ENCODE data around the gene LITAFD.
"Not testable (repeated sequence)": the region's sequence is repeated elsewhere in the genome, so short reads cannot be mapped to it uniquely, and the experiment has no call there.

Gene LITAFD

GRCh38 chr16:8872967-8873865 is 8.9 kb upstream of the LITAFD start:
- DNase-seq: peak in 2 of 3 donors; percentile 33 to 43
- peaks cover 0 to 37% (median 19%) of the 10 kb centered on the region in 4 experiments for H3K4me1 ChIP-seq (ENCODE audit: control extremely low read depth in 1 of 4, control insufficient read depth in 4 of 4, insufficient read depth in 4 of 4, low read length in 3 of 4)
- ChIA-PET CTCF (interaction anchor here (0.6 to 4.3 kb wide), 12 partner anchors 8 to 301 kb away, joined by 3 to 36 read pairs (median 3); partner anchors contain the start of gene LITAFD), POLR2A (no interaction called here)
- H3K4me3 ChIP-seq (ENCODE audit: control insufficient read depth in 1 of 7, extremely low read depth in 1 of 7, insufficient read depth in 4 of 7, low read depth in 2 of 7, low read length in 6 of 7): no peak overlapping the region
- no peaks in the 10 kb centered on the region for H3K36me3 ChIP-seq (ENCODE audit: control insufficient read depth in 4 of 4, insufficient read depth in 4 of 4, low read length in 3 of 4)
- 98% methylated on average over 15 of the region's 22 CpGs for WGBS (ENCODE audit: insufficient coverage)
- H3K27ac ChIP-seq (ENCODE audit: insufficient read depth in 1 of 2, low read depth in 1 of 2, low read length in 2 of 2, poor library complexity in 1 of 2, severe bottlenecking in 2 of 2): no peak overlapping the region
- H3K27me3 ChIP-seq (replicated peaks in 2 of 5; ENCODE audit: control insufficient read depth in 4 of 5, insufficient read depth in 5 of 5, low read length in 4 of 5): no peaks in the 10 kb centered on the region
- H3K9me3 ChIP-seq (ENCODE audit: control extremely low read depth in 1 of 5, control insufficient read depth in 4 of 5, insufficient read depth in 2 of 5, low read depth in 1 of 5, low read length in 4 of 5): no peaks in the 10 kb centered on the region

DNA sequence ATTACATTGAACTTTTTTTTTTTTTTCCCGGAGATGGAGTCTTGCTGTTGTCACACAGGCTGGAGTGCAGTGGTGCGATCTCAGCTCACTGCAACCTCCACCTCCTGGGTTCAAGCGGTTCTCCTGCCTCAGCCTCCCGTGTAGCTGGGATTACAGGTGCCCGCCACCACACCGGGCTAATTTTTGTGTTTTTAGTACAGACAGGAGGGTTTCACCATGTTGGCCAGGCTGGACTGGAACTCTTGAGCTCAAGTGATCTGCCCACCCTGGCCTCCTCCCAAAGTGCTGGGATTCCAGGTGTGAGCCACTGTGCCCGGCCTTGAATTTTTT is 8.3 kb upstream of the LITAFD start:
- WGBS (ENCODE audit: insufficient coverage): 100% methylated on average over 3 of the region's 7 CpGs
- H3K9me3 ChIP-seq (ENCODE audit: control extremely low read depth in 1 of 5, control insufficient read depth in 4 of 5, insufficient read depth in 2 of 5, low read depth in 1 of 5, low read length in 4 of 5); H3K27ac ChIP-seq (ENCODE audit: insufficient read depth in 1 of 2, low read depth in 1 of 2, low read length in 2 of 2, poor library complexity in 1 of 2, severe bottlenecking in 2 of 2); H3K4me3 ChIP-seq (ENCODE audit: control insufficient read depth in 1 of 7, extremely low read depth in 1 of 7, insufficient read depth in 4 of 7, low read depth in 2 of 7, low read length in 6 of 7); DNase-seq; H3K27me3 ChIP-seq (replicated peaks in 2 of 5; ENCODE audit: control insufficient read depth in 4 of 5, insufficient read depth in 5 of 5, low read length in 4 of 5); H3K36me3 ChIP-seq (ENCODE audit: control insufficient read depth in 4 of 4, insufficient read depth in 4 of 4, low read length in 3 of 4): not testable (repeated sequence)
- H3K4me1 ChIP-seq (ENCODE audit: control extremely low read depth in 1 of 4, control insufficient read depth in 4 of 4, insufficient read depth in 4 of 4, low read length in 3 of 4): peaks cover 0 to 38% (median 19%) of the 10 kb centered on the region in 4 experiments
- POLR2A ChIA-PET: interaction anchor here (0.9 kb wide), 1 partner anchor 16 kb away, joined by 3 read pairs; no protein-coding TSS in a partner anchor
- CTCF ChIA-PET: interaction anchor here (0.6 to 4.3 kb wide), 10 partner anchors 8 to 302 kb away, joined by 3 to 36 read pairs (median 3); partner anchors contain the start of gene LITAFD

GRCh38 chr16:8874388-8874787 is 7.8 kb upstream of the LITAFD start:
- ChIA-PET POLR2A (interaction anchor here (0.9 kb wide), 1 partner anchor 16 kb away, joined by 3 read pairs; no protein-coding TSS in a partner anchor), CTCF (interaction anchor here (0.8 to 1.7 kb wide), 6 partner anchors 13 to 302 kb away, joined by 3 to 5 read pairs (median 3); no protein-coding TSS in a partner anchor)
- no peak for DNase-seq
- 44% methylated on average over 3 of the region's 6 CpGs for WGBS (ENCODE audit: insufficient coverage)
- Histone ChIP-seq H3K27me3 (replicated peaks in 2 of 5; ENCODE audit: control insufficient read depth in 4 of 5, insufficient read depth in 5 of 5, low read length in 4 of 5) (no peaks in the 10 kb centered on the region), H3K4me3 (ENCODE audit: control insufficient read depth in 1 of 7, extremely low read depth in 1 of 7, insufficient read depth in 4 of 7, low read depth in 2 of 7, low read length in 6 of 7) (no peak overlapping the region), H3K36me3 (ENCODE audit: control insufficient read depth in 4 of 4, insufficient read depth in 4 of 4, low read length in 3 of 4) (no peaks in the 10 kb centered on the region), H3K27ac (ENCODE audit: insufficient read depth in 1 of 2, low read depth in 1 of 2, low read length in 2 of 2, poor library complexity in 1 of 2, severe bottlenecking in 2 of 2) (no peak overlapping the region), H3K4me1 (ENCODE audit: control extremely low read depth in 1 of 4, control insufficient read depth in 4 of 4, insufficient read depth in 4 of 4, low read length in 3 of 4) (peaks cover 0 to 35% (median 16%) of the 10 kb centered on the region in 4 experiments), H3K9me3 (ENCODE audit: control extremely low read depth in 1 of 5, control insufficient read depth in 4 of 5, insufficient read depth in 2 of 5, low read depth in 1 of 5, low read length in 4 of 5) (no peaks in the 10 kb centered on the region)

- H3K36me3 ChIP-seq (ENCODE audit: control insufficient read depth in 4 of 4, insufficient read depth in 4 of 4, low read length in 3 of 4); H3K27ac ChIP-seq (ENCODE audit: insufficient read depth in 1 of 2, low read depth in 1 of 2, low read length in 2 of 2, poor library complexity in 1 of 2, severe bottlenecking in 2 of 2); POLR2A ChIA-PET; H3K4me3 ChIP-seq (ENCODE audit: control insufficient read depth in 1 of 7, extremely low read depth in 1 of 7, insufficient read depth in 4 of 7, low read depth in 2 of 7, low read length in 6 of 7); H3K27me3 ChIP-seq (replicated peaks in 2 of 5; ENCODE audit: control insufficient read depth in 4 of 5, insufficient read depth in 5 of 5, low read length in 4 of 5); DNase-seq; H3K9me3 ChIP-seq (ENCODE audit: control extremely low read depth in 1 of 5, control insufficient read depth in 4 of 5, insufficient read depth in 2 of 5, low read depth in 1 of 5, low read length in 4 of 5): not testable (repeated sequence)
- 78% methylated on average over 6 of the region's 7 CpGs for WGBS (ENCODE audit: insufficient coverage)
- H3K4me1 ChIP-seq (ENCODE audit: control extremely low read depth in 1 of 4, control insufficient read depth in 4 of 4, insufficient read depth in 4 of 4, low read length in 3 of 4): peaks cover 0 to 28% (median 12%) of the 10 kb centered on the region in 4 experiments
- CTCF ChIA-PET: interaction anchor here (1.3 to 2.0 kb wide), 3 partner anchors 9 to 36 kb away, joined by 3 to 5 read pairs (median 3); no protein-coding TSS in a partner anchor
Observed at GRCh38 chr16:8875317-8875716, 6.8 kb upstream of the LITAFD start.

- no peak for DNase-seq
- ChIA-PET CTCF (interaction anchor here (0.8 to 4.1 kb wide), 4 partner anchors 12 to 217 kb away, joined by 3 to 34 read pairs (median 3); no protein-coding TSS in a partner anchor), POLR2A (no interaction called here)
- no CpG with 5 or more reads among the region's 8 CpGs for WGBS (ENCODE audit: insufficient coverage)
- H3K9me3 ChIP-seq (ENCODE audit: control extremely low read depth in 1 of 5, control insufficient read depth in 4 of 5, insufficient read depth in 2 of 5, low read depth in 1 of 5, low read length in 4 of 5): no peaks in the 10 kb centered on the region
- H3K27ac ChIP-seq (ENCODE audit: insufficient read depth in 1 of 2, low read depth in 1 of 2, low read length in 2 of 2, poor library complexity in 1 of 2, severe bottlenecking in 2 of 2): no peak overlapping the region
- no peaks in the 10 kb centered on the region for H3K27me3 ChIP-seq (replicated peaks in 2 of 5; ENCODE audit: control insufficient read depth in 4 of 5, insufficient read depth in 5 of 5, low read length in 4 of 5)
- no peak overlapping the region for H3K4me3 ChIP-seq (ENCODE audit: control insufficient read depth in 1 of 7, extremely low read depth in 1 of 7, insufficient read depth in 4 of 7, low read depth in 2 of 7, low read length in 6 of 7)
- no peaks in the 10 kb centered on the region for H3K36me3 ChIP-seq (ENCODE audit: control insufficient read depth in 4 of 4, insufficient read depth in 4 of 4, low read length in 3 of 4)
- peaks cover 0 to 8% (median 5%) of the 10 kb centered on the region in 4 experiments for H3K4me1 ChIP-seq (ENCODE audit: control extremely low read depth in 1 of 4, control insufficient read depth in 4 of 4, insufficient read depth in 4 of 4, low read length in 3 of 4)
Observed at GRCh38 chr16:8877894-8878522, 4.1 kb upstream of the LITAFD start.

- Histone ChIP-seq H3K9me3 (ENCODE audit: control extremely low read depth in 1 of 5, control insufficient read depth in 4 of 5, insufficient read depth in 2 of 5, low read depth in 1 of 5, low read length in 4 of 5) (no peaks in the 10 kb centered on the region), H3K4me1 (ENCODE audit: control extremely low read depth in 1 of 4, control insufficient read depth in 4 of 4, insufficient read depth in 4 of 4, low read length in 3 of 4) (peaks cover 0 to 8% (median 5%) of the 10 kb centered on the region in 4 experiments), H3K27me3 (replicated peaks in 2 of 5; ENCODE audit: control insufficient read depth in 4 of 5, insufficient read depth in 5 of 5, low read length in 4 of 5) (no peaks in the 10 kb centered on the region), H3K4me3 (ENCODE audit: control insufficient read depth in 1 of 7, extremely low read depth in 1 of 7, insufficient read depth in 4 of 7, low read depth in 2 of 7, low read length in 6 of 7) (no peak overlapping the region), H3K36me3 (ENCODE audit: control insufficient read depth in 4 of 4, insufficient read depth in 4 of 4, low read length in 3 of 4) (no peaks in the 10 kb centered on the region), H3K27ac (ENCODE audit: insufficient read depth in 1 of 2, low read depth in 1 of 2, low read length in 2 of 2, poor library complexity in 1 of 2, severe bottlenecking in 2 of 2) (no peak overlapping the region)
- DNase-seq: no peak
- POLR2A ChIA-PET: no interaction called here
- 80% methylated on average over 1 of the region's 6 CpGs for WGBS (ENCODE audit: insufficient coverage)
- CTCF ChIA-PET: interaction anchor here (0.8 to 4.1 kb wide), 5 partner anchors 11 to 309 kb away, joined by 3 to 34 read pairs (median 4); no protein-coding TSS in a partner anchor
Observed at GRCh38 chr16:8878523-8878911, 3.6 kb upstream of the LITAFD start.
